GM21367 (cell line): Measurements from ENCODE around the gene TBR1.

Experiments used
- ATAC-seq: cut with Tn5 transposase; IDR thresholded peaks from one replicate; pipeline ENCODE4 v1.9.1; 2021; ENCODE audit not compliant: unreplicated experiment

TBR1 gene

GRCh38 chr2:161414042-161415033 lies 1.8 kb upstream of the TBR1 start:
- peak; percentile 29 for ATAC-seq

DNA sequence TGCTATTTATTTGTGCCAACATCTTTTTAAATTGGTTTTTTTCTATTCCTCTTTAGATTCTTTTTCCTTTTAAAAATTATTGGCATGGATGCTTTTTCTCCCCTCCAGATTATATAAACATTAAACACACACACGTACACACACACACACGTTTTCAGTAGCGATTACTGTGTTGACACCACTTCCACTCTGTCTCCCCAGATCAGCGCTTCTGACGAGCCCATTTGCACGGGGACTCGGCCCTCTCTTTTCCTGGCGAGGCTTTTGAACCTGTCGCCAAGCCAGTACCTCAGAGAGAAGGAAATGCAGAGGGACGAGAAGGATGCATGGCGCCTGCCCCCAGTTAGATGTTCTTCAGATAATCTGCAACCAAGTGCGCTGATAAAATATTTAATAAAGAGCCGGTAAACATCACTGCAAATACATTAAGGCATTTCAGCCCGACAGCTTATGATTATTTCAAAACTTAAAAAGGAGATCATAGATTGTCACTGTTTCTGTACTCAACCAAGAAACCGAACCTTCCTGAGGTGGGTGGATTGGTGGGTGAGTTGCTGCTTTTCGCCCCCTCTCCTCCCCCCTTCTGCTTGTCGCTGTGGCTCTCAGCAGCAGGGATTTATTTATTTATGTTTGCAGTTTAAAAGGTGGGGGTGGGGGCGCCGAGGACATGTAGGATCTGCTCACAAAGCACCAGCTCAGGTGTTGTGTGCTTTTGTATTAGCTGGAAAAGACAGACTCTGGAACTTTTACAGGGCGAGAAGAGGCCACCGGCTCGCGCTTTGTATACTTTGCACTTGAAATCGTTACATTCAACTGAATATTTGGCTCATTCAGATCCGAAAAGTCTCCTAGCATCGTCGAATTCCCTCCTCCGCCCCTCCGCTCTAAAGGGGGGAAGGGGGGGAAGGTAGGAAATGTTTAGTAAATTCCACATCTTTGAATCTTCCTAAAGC lies 787 bp upstream of the TBR1 start:
- peak; percentile 30 for ATAC-seq

DNA sequence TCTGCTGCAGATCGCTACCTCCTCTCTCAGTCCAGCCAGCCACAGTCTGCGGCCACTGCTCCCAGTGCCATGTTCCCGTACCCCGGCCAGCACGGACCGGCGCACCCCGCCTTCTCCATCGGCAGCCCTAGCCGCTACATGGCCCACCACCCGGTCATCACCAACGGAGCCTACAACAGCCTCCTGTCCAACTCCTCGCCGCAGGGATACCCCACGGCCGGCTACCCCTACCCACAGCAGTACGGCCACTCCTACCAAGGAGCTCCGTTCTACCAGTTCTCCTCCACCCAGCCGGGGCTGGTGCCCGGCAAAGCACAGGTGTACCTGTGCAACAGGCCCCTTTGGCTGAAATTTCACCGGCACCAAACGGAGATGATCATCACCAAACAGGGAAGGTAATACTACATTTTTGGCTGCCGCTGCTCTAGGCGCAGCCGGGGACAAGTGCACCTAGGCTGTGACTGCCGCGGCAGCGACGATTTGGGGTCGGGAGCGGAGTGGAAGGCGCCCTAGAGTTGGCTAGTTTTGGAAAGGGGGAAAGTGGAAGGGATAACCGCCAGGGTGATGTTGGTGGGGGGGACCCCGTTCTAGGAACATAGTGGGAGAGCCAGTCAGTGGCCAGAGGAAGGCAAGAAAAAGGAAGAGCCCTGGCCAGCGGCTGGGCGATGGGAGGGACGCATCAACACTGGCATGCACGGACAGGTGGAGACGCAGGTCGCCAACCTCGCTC lies 776 bp downstream of the TBR1 start:
- no peak for ATAC-seq

GRCh38 chr2:161417438-161418274 lies 1.6 kb downstream of the TBR1 start:
- ATAC-seq, result no peak

DNA sequence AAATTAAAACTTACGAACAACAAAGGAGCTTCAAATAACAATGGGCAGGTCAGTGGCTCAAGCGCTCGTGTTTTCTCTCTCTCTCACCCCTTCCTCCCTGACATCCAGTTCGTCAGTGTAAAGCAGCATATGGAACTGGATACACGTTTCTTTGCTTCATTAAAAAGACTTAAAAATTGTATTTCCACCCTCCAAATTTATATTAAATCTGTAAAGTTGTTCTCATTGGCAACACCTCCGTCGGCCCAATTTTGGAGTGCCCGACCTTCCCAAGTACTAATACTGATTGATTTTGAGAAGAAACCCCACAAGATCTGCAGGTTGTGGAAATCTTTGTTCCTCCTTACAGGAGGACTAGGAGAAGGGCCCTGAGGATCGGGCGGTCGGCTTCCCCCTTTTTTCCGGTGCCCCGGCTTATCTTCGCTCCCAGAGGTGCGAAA lies 2.2 kb downstream of the TBR1 start:
- no peak for ATAC-seq

GRCh38 chr2:161418715-161419637 lies 2.9 kb downstream of the TBR1 start:
- no peak for ATAC-seq

DNA sequence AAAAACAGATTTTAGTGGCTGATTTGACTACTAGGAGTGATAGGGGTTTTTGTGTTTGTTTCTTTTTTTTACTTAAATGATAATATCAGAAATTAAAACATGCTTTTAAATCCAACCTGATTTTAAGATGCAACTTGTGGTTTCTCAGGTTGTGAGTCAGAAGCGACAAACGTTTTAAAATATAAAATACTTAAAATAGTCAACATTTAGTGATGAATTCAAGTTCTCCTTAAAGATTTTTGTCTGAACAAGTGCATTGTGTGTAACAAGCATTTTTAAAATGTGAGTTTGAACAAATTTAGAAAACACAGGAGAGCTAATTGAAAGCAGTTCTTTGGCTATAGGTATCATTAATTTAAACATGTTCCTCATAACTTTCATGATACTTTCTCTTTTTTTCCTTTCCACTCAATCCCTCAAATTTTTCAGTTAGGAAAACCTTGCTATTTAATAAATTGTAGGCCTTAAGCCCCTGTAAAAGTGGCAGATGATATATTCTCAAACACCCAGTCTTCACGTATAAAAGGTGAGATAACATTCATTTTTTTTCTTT lies 3.6 kb downstream of the TBR1 start:
- ATAC-seq, result no peak

DNA sequence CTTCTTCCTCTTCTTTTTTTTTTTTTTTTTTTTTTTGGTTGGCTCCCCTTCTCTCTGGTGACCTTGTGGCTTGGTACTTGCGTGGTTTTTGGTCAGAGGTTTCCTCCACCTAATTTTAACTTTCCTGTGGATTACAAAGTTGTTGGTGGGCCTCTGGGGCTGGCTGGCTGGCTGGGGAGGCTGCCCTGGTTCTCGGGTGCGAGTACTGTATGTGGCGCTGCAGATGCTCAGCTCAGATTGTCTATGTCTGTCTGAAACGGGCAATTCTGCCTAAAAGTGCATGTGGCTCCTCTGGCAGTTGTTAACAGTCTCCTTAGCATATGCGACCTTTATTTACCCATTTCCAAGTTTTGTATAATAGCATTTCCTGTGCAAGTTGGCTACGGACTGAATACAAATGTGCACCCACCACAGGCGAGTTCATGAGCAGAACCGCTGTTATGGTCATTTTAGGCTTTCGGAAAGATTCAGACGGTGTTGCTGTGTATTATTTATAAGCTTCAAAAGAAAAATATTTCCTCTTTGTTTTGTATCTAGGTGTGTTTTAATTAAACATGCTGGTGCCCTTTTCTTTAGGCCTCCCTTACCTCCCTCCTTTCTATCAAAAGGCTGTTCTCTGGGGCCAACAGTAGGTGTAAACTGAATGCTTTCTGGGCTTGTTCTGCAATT lies 4.4 kb downstream of the TBR1 start:
- ATAC-seq, result no peak

DNA sequence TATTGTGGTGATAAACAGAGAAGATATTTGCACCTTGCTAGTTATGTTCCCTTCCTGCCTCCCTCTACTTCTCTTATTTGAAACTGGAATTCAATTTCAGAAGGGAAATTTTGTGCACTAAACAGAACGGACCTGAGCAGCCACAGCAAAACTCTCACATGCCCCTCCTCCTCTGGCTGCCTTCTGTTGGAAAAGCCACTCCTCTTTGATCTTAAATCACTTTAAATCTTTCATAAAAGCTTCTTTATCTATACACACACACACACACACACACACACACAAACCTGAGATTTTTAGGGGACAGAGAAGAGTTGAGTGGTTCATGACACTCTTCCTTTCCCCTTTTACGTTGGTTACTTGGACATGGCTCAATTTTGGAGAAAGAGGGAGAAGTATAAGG lies 5.6 kb downstream of the TBR1 start:
- no peak for ATAC-seq

DNA sequence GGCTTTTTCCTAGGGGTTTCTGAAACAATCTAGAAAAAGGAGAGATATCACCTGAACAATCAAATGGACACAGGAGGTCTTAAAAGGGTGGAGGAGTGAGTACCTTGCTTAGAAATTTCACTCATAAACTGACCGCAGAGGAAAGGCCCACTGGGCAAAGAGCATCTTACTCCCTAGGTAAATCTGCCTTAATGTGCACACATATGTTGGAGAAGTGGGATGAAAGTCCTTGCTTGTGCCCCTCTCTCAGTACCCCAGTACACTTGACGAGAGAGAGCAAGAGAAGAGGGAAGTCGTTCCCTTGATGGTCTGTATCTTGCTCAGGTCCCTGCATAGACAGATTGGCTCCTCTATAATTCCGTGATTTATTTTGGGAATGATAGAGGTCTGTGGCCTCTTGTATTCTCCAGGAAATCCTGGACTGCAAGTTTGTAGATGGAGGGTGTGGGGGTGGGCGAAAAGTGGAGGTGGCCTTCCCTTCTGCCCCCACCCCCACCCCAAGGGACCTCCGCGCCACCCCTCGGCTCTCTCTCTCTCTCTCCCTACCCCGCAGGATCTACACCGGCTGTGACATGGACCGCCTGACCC lies 6.8 kb downstream of the TBR1 start:
- ATAC-seq, result no peak

GRCh38 chr2:161423421-161424393 lies 7.6 kb downstream of the TBR1 start:
- no peak for ATAC-seq

GRCh38 chr2:161424394-161424769 lies 8.3 kb downstream of the TBR1 start:
- no peak for ATAC-seq

- ATAC-seq, result no peak
Measured at GRCh38 chr2:161424891-161425727, 9.0 kb downstream of the TBR1 start.

- no peak for ATAC-seq
Measured at GRCh38 chr2:161425728-161426454, 9.8 kb downstream of the TBR1 start.

GRCh38 chr2:161426455-161426921 lies 10.4 kb downstream of the TBR1 start:
- no peak for ATAC-seq
